GM12878 (cell line): ENCODE data around the gene GNA15. TPM values are rescaled to one million over a fixed set of nuclear protein-coding genes. Genes with fewer than 3 reads are reported as not detected.
A peak's percentile ranks its signal among the peaks of the same experiment; 100 is the strongest.

ENCODE experiments used
- ATAC-seq: fragments of 200-7000 bp; cut with Tn5 transposase; 3 replicates; pipeline ENCODE4 v1.9.1; 2020; ENCODE audit warnings: mild to moderate bottlenecking, moderate library complexity
- BruUV-seq: library from RNA; stranded (reverse); fragments of 400-500 nt; replicated peaks from 2 replicates; lab custom pipeline; 2021; lab: Mats Ljungman, UMichigan
- CTCF ChIA-PET: fragments of 300-600 bp; sonication (Branson Sonifier 250); formaldehyde crosslinking; extraction: SDS; loops from one replicate; lab custom pipeline; 2021; ENCODE audit warnings: inconsistent platforms; lab: Yijun Ruan, JAX
- POLR2A ChIA-PET: fragments of 350-600 bp; formaldehyde crosslinking; extraction: SDS; loops from one replicate; lab custom pipeline; 2021; ENCODE audit warnings: inconsistent platforms; lab: Charles Lee
- RAD21 ChIA-PET: fragments of 300-600 bp; sonication (Branson Sonifier 250); formaldehyde crosslinking; loops from one replicate; lab custom pipeline; 2023; ENCODE audit warnings: antibody characterized with exemption; ENCODE audit not compliant: unreplicated experiment; lab: Charles Lee
- SMC1A ChIA-PET: fragments of 300-600 bp; sonication (Branson Sonifier 250); formaldehyde crosslinking; loops from one replicate; lab custom pipeline; 2023; ENCODE audit not compliant: unreplicated experiment, uncharacterized antibody; lab: Charles Lee
- DNase-seq: peaks from one replicate; pipeline ENCODE4 v3.0.0-alpha.2; 2011; ENCODE audit warnings: low read depth, low spot score
- FAIRE-seq: peaks from 3 replicates; lab custom pipeline; 2011; peaks lifted over from hg19 to GRCh38; lab: Jason Lieb, UNC
- H2AFZ ChIP-seq: 2 replicates; pipeline ENCODE4 v1.6.0; 2011; ENCODE audit warnings: low read depth, low read length, control low read depth; ENCODE audit not compliant: control insufficient read depth
- H3K27ac ChIP-seq: 2 replicates; pipeline ENCODE4 v1.5.1; 2011; ENCODE audit warnings: control low read depth; ENCODE audit not compliant: control insufficient read depth, insufficient read depth
- H3K27me3 ChIP-seq, 2 experiments: replicated peaks in 1 of 2; 2 replicates each; pipeline versions ENCODE4 v1.6.0 to v1.6.1; 2011; ENCODE audit warnings: low read length in 1 of 2; ENCODE audit not compliant: control insufficient read depth in 2 of 2, insufficient read depth in 2 of 2
- H3K36me3 ChIP-seq, 2 experiments: 2 replicates each; pipeline ENCODE4 v1.5.1; 2011; ENCODE audit warnings: low read length in 1 of 2; ENCODE audit not compliant: control insufficient read depth in 2 of 2, insufficient read depth in 2 of 2
- H3K4me1 ChIP-seq: 2 replicates; pipeline ENCODE4 v1.6.1; 2011; ENCODE audit warnings: mild to moderate bottlenecking, low read length, moderate library complexity, mixed read lengths; ENCODE audit not compliant: control insufficient read depth, insufficient read depth
- H3K4me2 ChIP-seq: 2 replicates; pipeline ENCODE4 v1.6.0; 2011; ENCODE audit warnings: control low read depth; ENCODE audit not compliant: control insufficient read depth, insufficient read depth
- H3K4me3 ChIP-seq: fragments of 200-600 bp; sonication (generic); 2 replicates; pipeline ENCODE4 v1.5.1; 2016
- H3K79me2 ChIP-seq: 2 replicates; pipeline ENCODE4 v1.6.0; 2011; ENCODE audit warnings: low read length; ENCODE audit not compliant: control insufficient read depth, insufficient read depth
- H3K9ac ChIP-seq: 2 replicates; pipeline ENCODE4 v1.8.0; 2011; ENCODE audit warnings: low read length, control low read depth, mixed read lengths; ENCODE audit not compliant: control insufficient read depth, insufficient read depth
- H3K9me3 ChIP-seq: replicated peaks from 3 replicates; pipeline ENCODE4 v1.5.1; 2011; ENCODE audit warnings: mild to moderate bottlenecking, low read length; ENCODE audit not compliant: control insufficient read depth, insufficient read depth
- H4K20me1 ChIP-seq: 2 replicates; pipeline ENCODE4 v1.6.0; 2011; ENCODE audit not compliant: control insufficient read depth, insufficient read depth
- CREM ChIP-seq: IDR thresholded peaks from 2 replicates; pipeline ENCODE4 v1.6.1; 2014; ENCODE audit warnings: antibody characterized with exemption, low read depth
- E2F8 ChIP-seq: fragments of 450-650 bp; IDR thresholded peaks from 2 replicates; pipeline ENCODE4 v1.6.1; 2018; ENCODE audit warnings: mild to moderate bottlenecking, low read depth, moderate library complexity; ENCODE audit not compliant: partially characterized antibody
- ETV6 ChIP-seq, 2 experiments: fragments of 450-650 bp in 1 of 2; IDR thresholded peaks in 1 of 2; conservative IDR thresholded peaks in 1 of 2; 2 replicates each; pipeline ENCODE4 v1.6.1; 2014; ENCODE audit warnings: antibody characterized with exemption in 1 of 2, borderline replicate concordance in 1 of 2, low read depth in 1 of 2, mild to moderate bottlenecking in 1 of 2, moderate library complexity in 1 of 2
- HDAC6 ChIP-seq: fragments of 200-600 bp; sonication (generic); IDR thresholded peaks from one replicate; pipeline ENCODE4 v1.8.0; 2017; ENCODE audit warnings: antibody characterized with exemption; ENCODE audit not compliant: unreplicated experiment
- IRF4 ChIP-seq: IDR thresholded peaks from 2 replicates; pipeline ENCODE4 v1.6.1; 2011; ENCODE audit warnings: low read depth, low read length
- JUNB ChIP-seq: IDR thresholded peaks from 2 replicates; pipeline ENCODE4 v1.6.1; 2016; ENCODE audit warnings: antibody characterized with exemption, mild to moderate bottlenecking
- KLF5 ChIP-seq: fragments of 450-650 bp; IDR thresholded peaks from 2 replicates; pipeline ENCODE4 v1.6.1; 2014; ENCODE audit warnings: mild to moderate bottlenecking; ENCODE audit not compliant: partially characterized antibody
- NFIC ChIP-seq: IDR thresholded peaks from 2 replicates; pipeline ENCODE4 v1.6.1; 2012; ENCODE audit warnings: low read depth, mild to moderate bottlenecking, inconsistent platforms, low read length, moderate library complexity
- POLR2AphosphoS5 ChIP-seq: IDR thresholded peaks from 2 replicates; pipeline ENCODE4 v1.6.1; 2011; ENCODE audit warnings: mild to moderate bottlenecking, low read length, inconsistent platforms
- SUPT20H ChIP-seq: IDR thresholded peaks from 2 replicates; pipeline ENCODE4 v1.6.1; 2011; ENCODE audit warnings: low read depth, mild to moderate bottlenecking, low read length, moderate library complexity, borderline replicate concordance; ENCODE audit not compliant: control insufficient read depth
- TCF3 ChIP-seq: IDR thresholded peaks from 2 replicates; pipeline ENCODE4 v1.6.1; 2012; ENCODE audit warnings: low read depth, mild to moderate bottlenecking, low read length, borderline replicate concordance; ENCODE audit not compliant: insufficient read depth
- YY1 ChIP-seq: IDR thresholded peaks from 2 replicates; pipeline ENCODE4 v1.6.1; 2011; ENCODE audit warnings: low read depth, mild to moderate bottlenecking, low read length
- ZBED1 ChIP-seq: IDR thresholded peaks from 2 replicates; pipeline ENCODE4 v1.6.1; 2016; ENCODE audit warnings: borderline replicate concordance
- ZNF687 ChIP-seq: fragments of 450-650 bp; IDR thresholded peaks from 2 replicates; pipeline ENCODE4 v1.6.1; 2017; ENCODE audit warnings: mild to moderate bottlenecking, moderate library complexity
- WGBS: methylation state at CpG from one replicate; pipeline ENCODE4 v1.1.6; 2016; ENCODE audit warnings: low lambda C conversion rate; ENCODE audit not compliant: insufficient replicate concordance, insufficient coverage; ENCODE audit errors: missing lambda C conversion rate; 5-methylcytosine and 5-hydroxymethylcytosine counted together
- in situ Hi-C: fragments of 300-500 bp; cut with MboI; formaldehyde crosslinking; loops from 9 replicates; pipeline ENCODE4 v1.14.3; 2018; ENCODE audit warnings: mixed read lengths
- intact Hi-C: fragments of 100-400 bp; cut with micrococcal nuclease; formaldehyde crosslinking; loops from one replicate; pipeline ENCODE4 v1.14.2; 2022; ENCODE audit not compliant: unreplicated experiment
- polyA plus RNA-seq, 11 experiments: library from polyadenylated mRNA; depleted of rRNA in 4 of 11; unstranded in 6 of 11; stranded (reverse) in 5 of 11; fragments of >200 nt; fragmentation: Nextera tagmentation in 4 of 11; fragmentation: Illumina TruSeq in 1 of 11; extraction: Ambion mirVana in 4 of 11; extraction: Trizol in 1 of 11; gene quantifications; 1 replicate in 1 of 11; 2 replicates in 10 of 11; pipeline versions ENCODE4 v1.2.1 to v1.2.3, GENCODE V29; 2011 to 2016; ENCODE audit warnings: inconsistent platforms in 2 of 11, missing spikeins in 2 of 11, low read depth in 1 of 11
- total RNA-seq, 4 experiments: library from RNA; depleted of rRNA in 3 of 4; stranded (reverse); fragments of >200 nt in 3 of 4; fragmentation: Illumina TruSeq in 1 of 4; extraction: Trizol in 1 of 4; gene quantifications; 2 replicates each; pipeline versions ENCODE4 v1.2.1 to v1.2.3, GENCODE V29; 2013 to 2021

GNA15 gene
- total and polyA plus RNA-seq, 10 of the 15 experiments (the other 5 are each of a cell fraction or from before 2014, with no cell fraction given): 0.42 to 18.0 (median 9.4) TPM

GRCh38 chr19:3184847-3185460, 49.1 kb downstream of the GNA15 start (continued):
- TF ChIP-seq ZNF687: no peak
- TF ChIP-seq SUPT20H: no peak

GRCh38 chr19:3185461-3186159, 49.8 kb downstream of the GNA15 start, which contains the start of gene NCLN:
NCLN (plus strand) TSS chr19:3185930; CDS start chr19:3186031, 101 bp downstream.
- H3K9ac ChIP-seq: peak within 1 kb of the TSS; percentile 91
- SMC1A ChIA-PET: interaction anchor here (1.6 kb wide), 1 partner anchor 15 kb away, joined by 4 read pairs; no protein-coding TSS in a partner anchor
- H3K9me3 ChIP-seq: no peaks in the 10 kb centered on the region
- H3K4me3 ChIP-seq: peak within 1 kb of the TSS; percentile 76
- peaks cover 61% of the 10 kb centered on the region for H3K79me2 ChIP-seq
- DNase-seq (peak; percentile 92), FAIRE-seq (peak; percentile 99), ATAC-seq (peak; percentile 83)
- peak within 1 kb of the TSS; percentile 94 for H3K27ac ChIP-seq
- H3K36me3 ChIP-seq: peaks cover 0 to 3% of the 10 kb centered on the region in 2 experiments; a peak in 1 of 4 replicates
- no TSS peak for BruUV-seq
- H2AFZ ChIP-seq: peak within 1 kb of the TSS; percentile 98
- no peaks in the 10 kb centered on the region for H3K27me3 ChIP-seq
- peaks cover 14% of the 10 kb centered on the region for H3K4me1 ChIP-seq
- POLR2A ChIA-PET: interaction anchor here (1.0 kb wide), 1 partner anchor 8 kb away, joined by 3 read pairs; no protein-coding TSS in a partner anchor
- CTCF ChIA-PET: interaction anchor here (0.9 kb wide), 1 partner anchor 230 kb away, joined by 3 read pairs; no protein-coding TSS in a partner anchor
- intact Hi-C loops (no loop called here), in situ Hi-C loops (no loop called here)
- peak within 1 kb of the TSS; percentile 99 for H3K4me2 ChIP-seq
- no peaks in the 10 kb centered on the region; the same call in 1 of the 2 replicates for H4K20me1 ChIP-seq
- WGBS: under 1% methylated on average over 59 of the region's 69 CpGs
- RAD21 ChIA-PET: interaction anchor here (0.5 kb wide), 1 partner anchor 110 kb away, joined by 5 read pairs; no protein-coding TSS in a partner anchor
- no peak for TF ChIP-seq ETV6 (conservative IDR thresholded peaks at IDR 0.05 in 1 of 2, IDR thresholded peaks at IDR 0.05 in 1 of 2; ENCODE audit: borderline replicate concordance in 1 of 2, low read depth in 1 of 2)
- TF ChIP-seq JUNB: no peak
- TF ChIP-seq YY1: peak; percentile 36; the same call in 1 of the 2 replicates
- TF ChIP-seq KLF5: no peak
- TF ChIP-seq HDAC6: peak; percentile 77
- TF ChIP-seq E2F8: peak; percentile 80
- no peak for TF ChIP-seq NFIC
- peak; percentile 25; the same call in 1 of the 2 replicates for TF ChIP-seq POLR2AphosphoS5
- peak; percentile 82; the same call in 1 of the 2 replicates for TF ChIP-seq CREM
- no peak for TF ChIP-seq TCF3
- TF ChIP-seq IRF4: no peak
- TF ChIP-seq ZBED1: 0 out of 2 replicates have a peak, but pooled peaks have one; percentile 21
